ENCODE measurements around the gene OR7A5. TPM values are rescaled to one million over a fixed set of nuclear protein-coding genes. Genes with fewer than 3 reads are reported as not detected.
"Not testable (repeated sequence)": the region's sequence is repeated elsewhere in the genome, so short reads cannot be mapped to it uniquely, and the experiment has no call there.

Gene OR7A5
- total and polyA plus RNA-seq, 8 donors: not detected

DNA sequence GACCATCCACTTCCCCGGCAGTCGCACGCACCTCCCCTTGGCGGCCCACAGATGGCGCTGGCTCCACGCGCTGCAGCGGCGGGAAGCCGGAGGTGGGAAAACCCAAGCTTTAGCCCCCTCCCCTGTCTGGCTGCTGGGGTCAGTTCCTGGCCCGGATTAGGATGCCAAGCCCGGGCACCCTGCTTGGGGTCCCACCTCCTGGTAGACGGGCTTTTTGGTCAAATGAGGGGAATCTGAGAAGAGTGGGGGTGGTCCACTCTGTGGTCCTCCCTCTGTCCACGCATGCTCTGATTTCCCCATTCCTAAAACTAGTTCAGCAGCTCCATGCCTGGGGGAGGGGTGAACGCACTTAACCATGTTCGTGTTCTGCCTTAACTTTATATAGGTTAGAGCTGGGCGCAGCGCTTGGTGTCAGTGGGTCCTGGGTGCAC is 48.5 kb downstream of the OR7A5 start:
- peak; percentile 61 for ATAC-seq
- Histone ChIP-seq H3K4me3 (no peak overlapping the region), H3K27me3 (peaks cover 0 to 30% of the 10 kb centered on the region in 2 donors), H3K36me3 (no peaks in the 10 kb centered on the region), H3K27ac (peak overlapping the region in 1 of 2 donors; percentile 85), H3K9me3 (no peaks in the 10 kb centered on the region), H3K4me1 (peaks cover 0 to 57% of the 10 kb centered on the region in 2 donors)
- DNase-seq: peak in 3 of 4 donors; percentile 21 to 93 (median 43)
- TF ChIP-seq, protein P1, sequence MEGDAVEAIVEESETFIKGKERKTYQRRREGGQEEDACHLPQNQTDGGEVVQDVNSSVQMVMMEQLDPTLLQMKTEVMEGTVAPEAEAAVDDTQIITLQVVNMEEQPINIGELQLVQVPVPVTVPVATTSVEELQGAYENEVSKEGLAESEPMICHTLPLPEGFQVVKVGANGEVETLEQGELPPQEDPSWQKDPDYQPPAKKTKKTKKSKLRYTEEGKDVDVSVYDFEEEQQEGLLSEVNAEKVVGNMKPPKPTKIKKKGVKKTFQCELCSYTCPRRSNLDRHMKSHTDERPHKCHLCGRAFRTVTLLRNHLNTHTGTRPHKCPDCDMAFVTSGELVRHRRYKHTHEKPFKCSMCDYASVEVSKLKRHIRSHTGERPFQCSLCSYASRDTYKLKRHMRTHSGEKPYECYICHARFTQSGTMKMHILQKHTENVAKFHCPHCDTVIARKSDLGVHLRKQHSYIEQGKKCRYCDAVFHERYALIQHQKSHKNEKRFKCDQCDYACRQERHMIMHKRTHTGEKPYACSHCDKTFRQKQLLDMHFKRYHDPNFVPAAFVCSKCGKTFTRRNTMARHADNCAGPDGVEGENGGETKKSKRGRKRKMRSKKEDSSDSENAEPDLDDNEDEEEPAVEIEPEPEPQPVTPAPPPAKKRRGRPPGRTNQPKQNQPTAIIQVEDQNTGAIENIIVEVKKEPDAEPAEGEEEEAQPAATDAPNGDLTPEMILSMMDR (IDR thresholded peaks at IDR 0.05): peak; percentile 73 to 79
- intact Hi-C loops (cut with DNase I): loop anchor here in 1 of 2 donors (10.0 kb wide), 1 partner anchor 108 kb away; no protein-coding TSS in a partner anchor

DNA sequence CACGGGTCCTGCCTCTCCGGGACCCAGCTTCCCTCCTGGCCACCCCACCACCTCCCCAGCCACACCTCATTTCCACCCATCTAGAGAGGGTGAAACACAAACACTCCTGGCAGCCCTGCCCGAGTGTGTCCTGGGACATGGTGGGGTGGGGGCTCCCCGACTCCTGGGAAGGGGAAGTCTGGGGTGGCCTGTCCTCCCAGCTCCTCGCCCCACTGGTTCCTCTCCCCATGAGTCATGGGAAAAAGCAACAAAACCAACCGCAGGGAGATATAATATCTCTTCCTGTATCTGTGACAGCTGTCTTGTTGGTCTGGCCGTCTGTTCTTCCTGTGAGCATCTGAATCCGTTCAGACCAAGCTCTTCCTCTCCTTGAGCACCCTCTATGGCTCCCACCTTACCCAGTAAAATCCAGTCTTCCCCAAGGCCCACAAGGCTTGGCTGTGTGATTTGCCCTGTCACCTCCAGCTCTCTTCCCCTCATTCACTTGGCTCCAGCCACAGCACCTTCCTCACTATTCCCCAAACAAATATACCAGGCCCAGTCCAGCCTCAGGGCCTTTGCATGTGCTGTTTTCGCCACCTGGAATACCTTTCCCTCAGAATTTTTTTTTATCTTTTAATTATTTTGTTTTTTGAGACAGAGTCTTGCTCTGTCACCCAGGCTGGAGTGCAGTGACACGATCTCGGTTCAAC is 49.7 kb downstream of the OR7A5 start:
- intact Hi-C loops (cut with DNase I): loop anchor here in 1 of 2 donors (10.0 kb wide), 1 partner anchor 110 kb away; no protein-coding TSS in a partner anchor
- H3K4me1 ChIP-seq: peaks cover 0 to 57% of the 10 kb centered on the region in 2 donors
- H3K4me3 ChIP-seq: peak overlapping the region in 1 of 2 donors; percentile 11
- ATAC-seq: peak; percentile 83
- peak overlapping the region; percentile 33 to 85 for H3K27ac ChIP-seq
- H3K9me3 ChIP-seq, H3K36me3 ChIP-seq: not testable (repeated sequence)
- H3K27me3 ChIP-seq: peaks cover 0 to 40% of the 10 kb centered on the region in 2 donors
- peak in 2 of 4 donors; percentile 79 to 90 for DNase-seq

DNA sequence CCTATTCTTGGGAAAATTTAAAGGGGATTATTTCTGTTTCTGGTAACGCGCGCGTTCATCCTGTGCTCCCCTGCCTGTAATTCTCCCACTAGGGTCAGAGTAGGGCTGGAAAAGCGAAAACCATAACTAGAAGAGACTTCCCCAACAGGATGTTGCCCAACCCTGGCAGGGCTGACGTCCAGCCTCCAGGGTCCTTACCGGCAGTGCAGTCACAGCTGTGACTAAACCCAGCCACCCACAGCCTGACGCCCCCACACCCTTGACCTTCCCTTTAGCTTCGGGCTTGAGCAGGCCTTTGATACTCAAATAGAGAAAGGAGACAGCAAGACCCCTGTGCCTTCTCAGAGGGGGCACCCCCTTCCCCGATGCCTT is 50.3 kb downstream of the OR7A5 start:
- DNase-seq (peak in 3 of 4 donors; percentile 13 to 93 (median 88)), ATAC-seq (peak; percentile 80)
- H3K36me3 ChIP-seq, H3K9me3 ChIP-seq: not testable (repeated sequence)
- Histone ChIP-seq H3K4me3 (peak overlapping the region in 1 of 2 donors; percentile 11), H3K27me3 (peaks cover 0 to 45% of the 10 kb centered on the region in 2 donors), H3K27ac (peak overlapping the region; percentile 33 to 85), H3K4me1 (peaks cover 0 to 57% of the 10 kb centered on the region in 2 donors)
- intact Hi-C loops (cut with DNase I): loop anchor here in 1 of 2 donors (10.0 kb wide), 1 partner anchor 110 kb away; no protein-coding TSS in a partner anchor

DNA sequence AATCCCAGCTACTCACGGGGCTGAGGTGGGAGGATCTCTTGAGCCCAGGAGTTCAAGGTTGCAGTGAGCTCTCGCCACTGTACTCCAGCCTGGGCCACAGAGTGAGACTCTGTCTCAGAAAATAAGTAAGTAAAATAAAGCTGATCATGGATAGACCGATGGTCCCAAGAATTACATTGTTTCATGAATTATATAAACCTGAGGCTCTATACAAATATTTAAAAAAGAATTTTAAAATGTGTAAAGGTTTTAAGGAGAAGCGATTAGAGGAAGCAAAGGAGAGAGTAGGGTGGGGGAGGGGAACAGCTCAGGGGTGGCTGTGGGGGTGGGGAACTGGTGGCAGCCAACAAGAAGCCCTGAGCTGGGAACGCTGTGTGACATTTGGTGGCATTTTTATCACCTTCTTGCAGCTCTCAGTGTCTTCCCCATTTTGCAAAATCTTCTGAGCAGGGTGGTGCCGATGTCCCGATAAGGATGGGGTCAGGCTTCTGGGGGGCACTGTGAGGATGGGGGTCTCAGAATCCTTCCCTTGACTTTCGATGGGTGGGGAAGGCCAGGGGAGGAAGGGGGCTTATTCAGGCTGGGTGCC is 51.5 kb downstream of the OR7A5 start:
- Histone ChIP-seq H3K4me1 (peaks cover 0 to 57% of the 10 kb centered on the region in 2 donors), H3K27ac (peak overlapping the region in 1 of 2 donors; percentile 85), H3K27me3 (peaks cover 0 to 58% of the 10 kb centered on the region in 2 donors)
- not testable (repeated sequence) for DNase-seq, H3K4me3 ChIP-seq, H3K36me3 ChIP-seq, H3K9me3 ChIP-seq
- intact Hi-C loops (cut with DNase I): loop anchor here in 1 of 2 donors (10.0 kb wide), 1 partner anchor 111 kb away; no protein-coding TSS in a partner anchor
- peak; percentile 6 for ATAC-seq

DNA sequence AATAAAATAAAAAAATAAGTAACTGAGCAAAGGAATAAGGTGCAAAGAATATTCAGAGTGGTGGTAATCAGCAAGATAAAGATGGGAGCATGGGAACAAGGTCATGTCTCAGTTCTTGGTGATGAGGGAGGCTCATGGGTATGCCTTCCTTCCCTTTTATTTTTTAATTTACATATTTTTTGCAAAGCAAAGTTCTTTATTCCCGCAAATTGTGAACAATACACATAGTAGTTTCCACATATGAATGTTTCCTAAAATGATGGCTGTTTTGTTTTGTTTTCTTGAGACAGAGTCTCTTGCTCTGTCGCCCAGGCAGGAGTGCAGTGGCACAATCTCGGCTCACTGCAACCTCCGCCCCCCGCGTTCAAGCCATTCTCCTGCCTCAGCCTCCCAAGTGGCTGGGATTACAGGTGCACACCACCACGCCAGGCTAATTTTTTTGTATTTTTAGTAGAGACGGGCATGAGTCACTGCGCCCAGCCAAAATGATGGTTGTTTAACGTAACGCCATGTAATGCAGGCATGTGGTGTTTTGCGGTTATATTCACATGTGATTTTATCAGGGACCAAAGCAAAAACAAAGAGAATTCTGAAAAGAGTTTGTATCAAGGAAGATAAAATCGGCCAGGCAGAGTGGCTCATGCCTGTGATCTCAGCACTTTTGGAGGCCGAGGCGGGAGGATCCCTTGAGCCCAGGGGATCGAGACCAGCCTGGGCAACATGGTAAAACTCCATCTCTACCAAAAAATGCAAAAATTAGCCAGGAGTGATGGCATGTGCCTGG is 52.2 kb downstream of the OR7A5 start:
- H3K27ac ChIP-seq: peak overlapping the region in 1 of 2 donors; percentile 85
- peaks cover 0 to 64% of the 10 kb centered on the region in 2 donors for H3K27me3 ChIP-seq
- ATAC-seq (no peak), DNase-seq (no peak)
- H3K4me1 ChIP-seq: peaks cover 0 to 54% of the 10 kb centered on the region in 2 donors
- intact Hi-C loops (cut with DNase I): loop anchor here in 1 of 2 donors (10.0 kb wide), 1 partner anchor 112 kb away; no protein-coding TSS in a partner anchor
- no peak overlapping the region for H3K4me3 ChIP-seq
- TF ChIP-seq, protein P1 (IDR thresholded peaks at IDR 0.05): no peak
- no peaks in the 10 kb centered on the region for H3K9me3 ChIP-seq
- no peaks in the 10 kb centered on the region for H3K36me3 ChIP-seq

DNA sequence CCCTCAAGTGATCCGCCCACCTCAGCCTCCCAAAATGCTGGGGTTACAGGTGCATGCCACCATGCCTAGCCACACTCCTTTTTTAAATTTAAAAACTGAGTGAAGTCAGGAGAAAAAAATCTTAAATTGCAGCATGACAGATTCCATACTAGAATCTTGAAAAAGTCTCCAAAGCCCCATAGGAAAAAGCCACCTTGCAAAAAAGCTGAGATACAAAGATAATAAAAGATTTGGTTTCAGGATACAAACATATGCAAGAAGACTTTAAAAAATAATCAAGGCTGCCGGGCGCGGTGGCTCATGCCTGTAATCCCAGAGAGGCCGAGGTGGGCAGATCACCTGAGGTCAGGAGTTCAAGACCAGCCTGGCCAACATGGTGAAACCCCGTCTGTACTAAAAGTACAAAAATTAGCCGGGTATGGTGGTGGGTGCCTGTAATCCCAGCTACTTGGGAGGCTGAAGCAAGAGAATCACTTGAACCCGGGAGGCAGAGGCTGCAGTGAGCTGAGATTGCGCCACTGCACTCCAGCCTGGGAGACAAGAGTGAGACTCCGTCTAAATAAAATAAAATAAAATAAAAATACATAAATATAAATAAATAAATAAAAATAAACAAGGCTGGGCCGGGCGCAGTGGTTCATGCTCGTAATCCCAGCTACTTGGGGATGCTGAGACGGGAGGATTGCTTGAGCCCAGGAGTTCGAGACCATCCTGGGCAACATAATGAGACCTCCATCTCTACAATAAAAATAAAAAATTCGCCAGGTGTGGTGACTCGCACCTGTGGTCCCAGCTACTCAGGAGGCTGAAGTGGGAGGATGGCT is 53.1 kb downstream of the OR7A5 start:
- H3K9me3 ChIP-seq, ATAC-seq, H3K4me3 ChIP-seq, DNase-seq, H3K36me3 ChIP-seq, H3K27ac ChIP-seq: not testable (repeated sequence)
- Histone ChIP-seq H3K27me3 (peaks cover 0 to 73% of the 10 kb centered on the region in 2 donors), H3K4me1 (peaks cover 0 to 49% of the 10 kb centered on the region in 2 donors)
- intact Hi-C loops (cut with DNase I): loop anchor here in 1 of 2 donors (10.0 kb wide), 1 partner anchor 113 kb away; no protein-coding TSS in a partner anchor

DNA sequence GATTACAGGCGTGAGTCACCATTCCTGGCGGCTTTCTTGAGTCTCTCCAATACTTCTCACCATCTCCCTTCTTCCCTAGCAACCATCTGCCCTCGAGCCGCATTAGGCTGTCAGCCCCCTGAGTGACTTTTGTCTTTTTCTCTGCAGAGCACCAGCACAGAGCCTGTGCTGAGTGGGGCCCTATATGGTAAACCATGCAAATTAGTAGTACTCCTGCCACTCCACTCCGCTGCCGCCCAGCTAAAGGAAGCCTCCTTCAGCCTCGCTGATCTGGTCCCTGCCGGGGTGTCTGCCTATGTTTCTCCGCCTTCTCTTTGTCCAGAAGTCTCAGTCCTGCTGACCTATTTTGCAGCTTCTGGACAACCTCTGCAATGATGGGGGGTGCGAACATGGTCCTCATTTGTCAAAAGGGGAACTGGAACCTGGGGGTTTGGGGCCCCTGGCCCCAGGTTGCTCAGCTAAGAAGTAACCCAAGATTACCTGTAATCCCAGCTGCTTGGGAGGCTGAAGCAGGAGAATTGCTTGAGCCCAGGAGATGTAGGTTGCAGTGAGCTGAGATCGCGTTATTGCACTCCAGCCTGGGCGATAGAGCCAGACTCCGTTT is 54.3 kb downstream of the OR7A5 start:
- ATAC-seq, H3K27ac ChIP-seq, H3K4me3 ChIP-seq, H3K36me3 ChIP-seq, H3K9me3 ChIP-seq, DNase-seq: not testable (repeated sequence)
- intact Hi-C loops (cut with DNase I): loop anchor here in 1 of 2 donors (10.0 kb wide), 1 partner anchor 114 kb away; no protein-coding TSS in a partner anchor
- Histone ChIP-seq H3K4me1 (peaks cover 0 to 38% of the 10 kb centered on the region in 2 donors), H3K27me3 (peaks cover 0 to 77% of the 10 kb centered on the region in 2 donors)
